ENCODE measurements around the gene CLEC19A.

DNA sequence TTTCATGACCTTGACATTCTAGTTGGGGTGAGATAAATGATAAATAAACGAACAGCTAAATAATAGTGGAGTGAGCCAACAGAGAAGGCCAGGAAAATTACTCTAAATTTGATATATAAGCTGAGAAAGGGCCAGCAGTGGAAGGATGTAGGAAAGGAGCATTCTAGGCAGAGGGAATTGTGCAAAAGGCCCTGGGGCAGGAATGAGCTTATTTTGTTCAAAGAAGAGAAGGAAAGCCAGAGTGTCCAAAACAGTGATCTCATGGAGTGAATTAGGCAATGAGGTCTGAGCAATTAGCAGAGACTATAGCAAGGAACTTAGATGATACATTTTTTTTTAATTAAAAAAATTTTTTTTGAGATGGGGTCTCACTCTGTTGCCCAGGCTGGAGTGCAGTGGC, 43.3 kb upstream of the CLEC19A start:
- TF ChIP-seq EP300 (IDR thresholded peaks at IDR 0.05) (no peak), POLR2A (IDR thresholded peaks at IDR 0.05) (no peak)
- TF ChIP-seq, protein P1, sequence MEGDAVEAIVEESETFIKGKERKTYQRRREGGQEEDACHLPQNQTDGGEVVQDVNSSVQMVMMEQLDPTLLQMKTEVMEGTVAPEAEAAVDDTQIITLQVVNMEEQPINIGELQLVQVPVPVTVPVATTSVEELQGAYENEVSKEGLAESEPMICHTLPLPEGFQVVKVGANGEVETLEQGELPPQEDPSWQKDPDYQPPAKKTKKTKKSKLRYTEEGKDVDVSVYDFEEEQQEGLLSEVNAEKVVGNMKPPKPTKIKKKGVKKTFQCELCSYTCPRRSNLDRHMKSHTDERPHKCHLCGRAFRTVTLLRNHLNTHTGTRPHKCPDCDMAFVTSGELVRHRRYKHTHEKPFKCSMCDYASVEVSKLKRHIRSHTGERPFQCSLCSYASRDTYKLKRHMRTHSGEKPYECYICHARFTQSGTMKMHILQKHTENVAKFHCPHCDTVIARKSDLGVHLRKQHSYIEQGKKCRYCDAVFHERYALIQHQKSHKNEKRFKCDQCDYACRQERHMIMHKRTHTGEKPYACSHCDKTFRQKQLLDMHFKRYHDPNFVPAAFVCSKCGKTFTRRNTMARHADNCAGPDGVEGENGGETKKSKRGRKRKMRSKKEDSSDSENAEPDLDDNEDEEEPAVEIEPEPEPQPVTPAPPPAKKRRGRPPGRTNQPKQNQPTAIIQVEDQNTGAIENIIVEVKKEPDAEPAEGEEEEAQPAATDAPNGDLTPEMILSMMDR (IDR thresholded peaks at IDR 0.05) = no peak

All from ovary (tissue), 3 donors.